Vagina (tissue), 2 donors: ENCODE data around the gene DIAPH3.

Experiments used
- CTCF ChIP-seq, 3 experiments: fragments of 450-650 bp in 2 of 3; fragments of 200-600 bp in 1 of 3; sonication (generic) in 1 of 3; IDR thresholded peaks; one replicate each; pipeline ENCODE4 v1.5.1; 2017 to 2019; ENCODE audit warnings: antibody characterized with exemption in 3 of 3, mild to moderate bottlenecking in 2 of 3, moderate library complexity in 2 of 3
- POLR2A ChIP-seq, 2 donors: fragments of 450-650 bp; IDR thresholded peaks; one replicate each; pipeline ENCODE4 v1.6.1; 2017; ENCODE audit warnings: antibody characterized with exemption in 2 of 2, mild to moderate bottlenecking in 2 of 2, moderate library complexity in 2 of 2

- no peak for TF ChIP-seq CTCF (IDR thresholded peaks at IDR 0.05)
- TF ChIP-seq POLR2A (IDR thresholded peaks at IDR 0.05), result no peak
Measured at GRCh38 chr13:60094385-60095088, 69.2 kb downstream of the DIAPH3 start.
